ENCODE measurements around the gene OBSCN.

- no peak for TF ChIP-seq CTCF (CRISPR knock-in tag; IDR thresholded peaks at IDR 0.05)
- TF ChIP-seq EED (CRISPR knock-in tag; IDR thresholded peaks at IDR 0.05): no peak
- no peak for TF ChIP-seq IRF2 (CRISPR knock-in tag; IDR thresholded peaks at IDR 0.05)
- TF ChIP-seq FOSL1 (CRISPR knock-in tag; IDR thresholded peaks at IDR 0.05; ENCODE audit: borderline replicate concordance): no peak
- no peak for TF ChIP-seq NFE2L2 (IDR thresholded peaks at IDR 0.05; ENCODE audit: low read length)
- TF ChIP-seq EZH2 (conservative IDR thresholded peaks at IDR 0.05; ENCODE audit: low read depth, low read length): no peak
- no peak for TF ChIP-seq RFX5 (IDR thresholded peaks at IDR 0.05; ENCODE audit: low read depth, low read length)
- TF ChIP-seq POLR2A (IDR thresholded peaks at IDR 0.05; ENCODE audit: insufficient read depth in 1 of 2, low read depth in 2 of 2, low read length in 2 of 2): no peak
- no peak for TF ChIP-seq JUN (CRISPR knock-in tag; IDR thresholded peaks at IDR 0.05)
Measured at GRCh38 chr1:228337711-228338520, 130.1 kb downstream of the OBSCN start.
